GM21576 (cell line): Measurements from ENCODE around the gene CAMSAP1.

Experiments
- ATAC-seq: cut with Tn5 transposase; IDR thresholded peaks from one replicate; pipeline ENCODE4 v1.9.1; 2021; ENCODE audit warnings: mild to moderate bottlenecking, moderate library complexity; ENCODE audit not compliant: unreplicated experiment

Gene CAMSAP1

DNA sequence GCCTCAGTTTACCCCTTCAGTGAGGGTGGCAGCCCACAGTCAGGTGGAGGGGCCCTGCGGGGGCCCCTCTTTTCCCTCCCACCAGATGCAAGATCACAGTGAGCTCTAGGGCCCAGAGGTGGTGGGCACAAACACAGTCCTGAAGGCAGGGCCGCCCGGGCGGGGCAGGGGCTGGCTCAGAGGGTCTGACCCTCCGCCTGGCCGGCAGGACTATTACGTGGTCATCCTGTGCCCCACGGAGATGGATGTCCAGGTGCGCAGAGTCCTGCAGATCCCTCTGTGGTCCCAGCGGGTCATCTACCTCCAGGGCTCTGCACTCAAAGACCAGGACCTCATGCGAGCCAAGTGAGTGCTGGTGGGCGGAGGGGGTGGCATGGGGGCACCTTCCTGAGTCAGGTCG, 141.9 kb downstream of the CAMSAP1 start:
- no peak for ATAC-seq

DNA sequence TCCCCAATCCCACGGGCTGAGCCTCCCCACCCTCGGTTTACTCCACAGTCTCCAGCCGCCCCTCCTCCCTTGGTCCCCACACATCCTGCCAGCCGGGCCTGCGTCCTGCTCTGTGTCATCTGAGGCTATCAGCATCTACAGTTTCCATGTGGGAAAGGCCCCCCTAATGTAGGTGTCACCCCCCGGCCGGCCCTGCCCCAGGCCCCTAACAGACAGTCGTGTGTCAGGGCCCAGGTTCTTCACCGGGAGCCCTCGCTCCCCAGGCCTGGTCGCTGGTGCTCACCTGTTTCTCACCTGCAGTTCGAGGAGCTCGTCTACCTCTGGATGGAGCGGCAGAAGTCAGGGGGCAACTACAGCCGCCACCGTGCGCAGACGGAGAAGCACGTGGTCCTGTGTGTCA, 142.6 kb downstream of the CAMSAP1 start:
- no peak for ATAC-seq

DNA sequence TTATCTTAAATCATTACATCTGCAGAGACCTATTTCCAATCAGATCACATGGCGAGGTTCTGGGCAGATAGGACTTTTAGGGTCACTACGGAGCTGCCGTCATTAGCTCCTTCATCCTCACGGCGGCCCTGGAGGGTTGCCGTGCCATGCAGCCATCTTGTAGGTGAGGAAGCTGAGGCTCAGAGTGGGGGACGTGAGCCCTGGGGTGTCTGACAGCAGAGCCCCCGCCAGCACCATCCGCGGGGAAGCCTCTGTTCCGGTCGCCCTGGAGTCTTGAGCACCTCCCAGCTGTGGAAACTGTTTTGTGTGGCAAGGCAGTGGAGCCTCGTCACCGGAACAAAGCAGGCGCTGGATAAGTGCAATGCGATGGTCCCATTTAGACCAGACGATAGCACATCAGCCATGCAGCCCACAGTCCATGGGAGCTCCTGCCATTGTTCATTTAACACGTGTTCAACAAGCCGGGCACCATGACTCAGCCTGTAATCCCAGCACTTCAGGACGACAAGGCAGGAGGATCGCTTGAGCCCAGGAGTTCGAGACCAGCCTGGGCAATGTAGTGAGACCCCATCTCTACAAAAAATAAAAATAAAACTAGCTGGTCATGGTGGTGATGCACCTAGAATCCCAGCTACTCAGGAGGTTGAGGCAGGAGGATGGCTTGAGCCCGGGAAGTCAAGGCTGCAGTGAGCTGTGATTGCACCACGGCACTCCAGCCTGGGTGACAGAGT, 143.5 kb downstream of the CAMSAP1 start:
- ATAC-seq: no peak

DNA sequence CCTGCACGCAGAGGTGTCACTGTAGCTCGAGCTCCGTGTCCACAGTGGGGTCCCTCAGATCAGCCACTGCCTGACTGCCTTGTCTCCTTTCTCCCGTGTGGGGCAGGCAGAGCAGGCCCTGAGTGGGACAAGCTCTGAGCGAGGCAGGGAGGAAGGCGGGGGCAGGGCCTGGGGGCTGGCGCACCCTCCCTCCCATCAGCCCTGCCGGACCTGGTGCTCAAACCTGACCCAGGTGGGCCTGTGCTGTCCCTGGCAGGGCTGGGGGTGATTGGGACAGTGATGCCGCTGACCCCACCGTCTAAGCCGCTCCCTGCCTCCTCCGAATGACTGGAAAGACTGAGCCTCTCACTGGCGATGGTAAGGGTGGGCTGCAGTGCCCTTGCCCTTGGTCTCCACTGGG, 144.4 kb downstream of the CAMSAP1 start:
- no peak for ATAC-seq

DNA sequence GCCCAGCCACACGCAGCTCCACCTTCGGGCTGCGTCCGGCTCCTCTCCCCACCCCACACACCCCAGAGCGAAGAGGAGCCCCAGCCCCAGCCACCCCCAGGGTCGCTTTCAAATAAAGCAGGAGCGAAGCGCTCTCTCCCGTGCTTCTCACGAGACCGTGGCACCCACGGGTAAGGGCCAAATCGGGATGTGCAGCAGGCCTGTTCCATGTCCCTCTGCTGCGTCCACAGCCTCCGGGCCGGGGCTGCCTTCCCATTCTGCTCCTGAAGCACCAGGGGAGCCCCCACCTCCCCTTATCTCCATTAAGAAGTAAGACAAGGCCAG, 145.5 kb downstream of the CAMSAP1 start:
- no peak for ATAC-seq

DNA sequence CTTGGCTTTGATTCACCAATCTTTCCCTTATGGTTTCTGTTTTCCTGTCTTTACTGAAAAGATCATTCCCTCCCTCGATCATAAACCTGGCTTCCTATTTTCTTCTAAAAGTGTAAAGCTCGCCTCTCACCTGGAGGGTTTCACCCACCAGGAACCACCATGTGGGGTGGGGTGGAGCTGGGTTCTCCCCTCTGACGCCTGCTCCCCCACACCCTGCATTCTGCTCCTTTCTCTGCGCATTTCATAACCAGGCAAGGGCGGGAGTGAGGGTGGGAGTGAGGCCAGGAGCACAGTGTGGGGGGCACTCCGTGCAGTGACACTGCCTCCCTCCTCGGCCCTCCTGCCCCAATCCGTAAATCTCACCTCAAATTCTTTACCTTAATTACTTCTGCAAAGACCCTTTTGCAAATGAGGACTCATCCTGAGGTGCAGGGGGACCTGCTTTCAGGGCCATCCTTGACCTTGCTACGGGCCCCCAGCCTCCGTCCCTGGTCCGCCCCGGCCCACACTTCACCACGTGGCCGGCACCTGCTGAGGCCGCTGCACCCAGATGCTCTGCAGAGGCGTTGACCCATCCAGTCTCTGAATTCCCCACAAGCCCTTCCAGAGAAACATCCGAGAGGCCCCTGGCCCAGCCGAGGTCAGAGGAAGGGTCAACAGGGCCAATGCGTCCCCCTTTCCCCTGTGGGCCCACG, 146.0 kb downstream of the CAMSAP1 start:
- no peak for ATAC-seq

DNA sequence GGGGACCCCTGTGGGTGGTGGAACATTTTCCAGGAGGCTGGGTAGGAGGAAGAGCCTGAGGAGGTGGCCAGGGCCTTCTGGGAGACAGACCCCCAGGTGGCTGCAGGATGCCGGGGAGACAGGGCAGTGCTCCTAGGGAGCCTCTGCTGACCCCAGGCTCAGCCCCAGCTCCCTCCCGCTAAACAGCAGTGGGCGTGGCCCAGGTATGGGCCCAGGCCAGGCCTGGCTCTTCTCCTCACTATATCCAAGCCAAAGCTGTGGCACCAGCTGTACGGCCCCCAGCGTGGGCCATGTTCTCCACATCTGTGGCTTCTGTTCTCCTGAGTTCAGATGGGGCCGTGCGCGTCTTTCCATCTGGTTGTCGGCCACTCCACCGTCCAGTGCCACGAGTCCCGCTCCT, 146.9 kb downstream of the CAMSAP1 start:
- no peak for ATAC-seq

DNA sequence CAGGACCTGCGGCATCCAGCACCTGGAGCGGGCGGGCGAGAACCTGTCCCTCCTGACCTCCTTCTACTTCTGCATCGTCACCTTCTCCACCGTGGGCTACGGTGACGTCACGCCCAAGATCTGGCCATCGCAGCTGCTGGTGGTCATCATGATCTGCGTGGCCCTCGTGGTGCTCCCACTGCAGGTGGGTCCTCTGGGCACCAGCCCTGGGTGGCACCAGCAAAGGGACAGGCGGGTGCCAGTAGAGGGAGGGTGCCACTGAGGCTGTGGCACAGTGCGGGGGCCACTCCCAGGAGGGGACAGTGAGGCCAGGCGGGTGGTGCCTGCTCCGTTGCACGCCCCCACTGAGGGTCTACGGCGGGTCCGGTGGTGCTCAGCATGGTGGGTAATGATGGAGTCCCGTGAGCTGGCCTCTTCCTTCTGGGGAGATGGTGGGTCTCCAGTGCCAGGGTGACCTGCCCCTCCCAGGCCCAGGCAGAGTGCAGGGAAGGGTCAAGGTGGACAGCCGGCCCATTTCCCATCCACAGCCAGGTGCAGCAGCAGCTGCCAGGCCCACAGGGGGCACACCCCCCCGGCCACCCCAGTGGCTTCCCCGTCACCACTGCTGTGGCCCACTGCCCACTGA, 147.6 kb downstream of the CAMSAP1 start:
- ATAC-seq: no peak

DNA sequence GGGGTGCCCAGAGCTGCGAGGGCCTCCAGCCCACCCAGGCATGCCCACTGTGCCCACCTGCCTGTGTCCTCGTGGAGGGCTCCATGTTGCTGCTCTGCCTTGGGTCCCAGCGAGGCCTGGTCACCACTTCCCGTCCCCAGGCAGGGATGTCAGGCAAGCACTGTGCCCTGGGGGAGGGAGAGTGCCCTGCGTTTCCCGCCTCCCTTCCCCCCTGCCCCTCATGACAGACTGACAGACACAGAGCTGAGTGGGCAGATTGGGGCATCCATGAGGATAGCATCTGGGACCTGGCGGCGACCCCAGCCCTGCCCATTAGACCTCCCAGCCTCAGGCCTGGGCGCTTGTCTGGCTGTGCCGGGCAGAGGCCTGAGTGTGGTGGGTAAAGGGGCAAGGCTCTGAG, 148.5 kb downstream of the CAMSAP1 start:
- no peak for ATAC-seq
